Duodenal mucosa (tissue), 2 donors: ENCODE results near the gene GKN1.

Experiments used
- H3K27ac ChIP-seq: one replicate; pipeline ENCODE4 v1.7.0; 2013; ENCODE audit warnings: low read depth, low read length
- H3K27me3 ChIP-seq, 2 donors: one replicate each; pipeline ENCODE4 v1.7.0; 2013; ENCODE audit warnings: low read length in 2 of 2, control low read depth in 1 of 2; ENCODE audit not compliant: insufficient read depth in 2 of 2, control insufficient read depth in 1 of 2
- H3K36me3 ChIP-seq, 2 donors: one replicate each; pipeline ENCODE4 v1.7.0; 2013; ENCODE audit warnings: low read length in 2 of 2, control low read depth in 1 of 2; ENCODE audit not compliant: insufficient read depth in 2 of 2, control insufficient read depth in 1 of 2
- H3K4me1 ChIP-seq, 2 donors: one replicate each; pipeline ENCODE4 v1.7.0; 2013; ENCODE audit warnings: low read length in 2 of 2, control low read depth in 1 of 2; ENCODE audit not compliant: insufficient read depth in 2 of 2, control insufficient read depth in 1 of 2
- H3K4me3 ChIP-seq, 2 donors: one replicate each; pipeline ENCODE4 v1.7.0; 2013; ENCODE audit warnings: low read length in 2 of 2, low read depth in 1 of 2
- H3K9ac ChIP-seq, 2 donors: one replicate each; pipeline ENCODE4 v1.7.0; 2013; ENCODE audit warnings: low read length in 2 of 2, low read depth in 1 of 2
- H3K9me3 ChIP-seq, 2 donors: one replicate each; pipeline ENCODE4 v1.7.0; 2013; ENCODE audit warnings: low read length in 2 of 2, control low read depth in 1 of 2; ENCODE audit not compliant: control insufficient read depth in 1 of 2

Gene GKN1

DNA sequence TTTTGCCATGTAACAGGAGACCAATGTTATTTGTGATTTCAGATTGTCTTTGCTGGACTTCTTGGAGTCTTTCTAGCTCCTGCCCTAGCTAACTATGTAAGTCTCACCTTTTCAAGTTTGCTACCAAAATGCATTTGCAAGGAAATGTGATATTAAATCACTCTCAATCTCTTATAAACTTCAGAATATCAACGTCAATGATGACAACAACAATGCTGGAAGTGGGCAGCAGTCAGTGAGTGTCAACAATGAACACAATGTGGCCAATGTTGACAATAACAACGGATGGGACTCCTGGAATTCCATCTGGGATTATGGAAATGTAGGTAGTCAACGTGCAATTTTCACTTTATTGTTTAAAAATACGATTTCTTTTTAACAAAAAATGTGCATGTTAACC is 3.0 kb downstream of the GKN1 start:
- Histone ChIP-seq H3K4me3 (no peak overlapping the region), H3K9ac (no peak overlapping the region), H3K36me3 (no peaks in the 10 kb centered on the region), H3K27ac (no peak overlapping the region), H3K27me3 (peaks cover 0 to 4% of the 10 kb centered on the region in 2 donors), H3K4me1 (no peaks in the 10 kb centered on the region), H3K9me3 (no peaks in the 10 kb centered on the region)

DNA sequence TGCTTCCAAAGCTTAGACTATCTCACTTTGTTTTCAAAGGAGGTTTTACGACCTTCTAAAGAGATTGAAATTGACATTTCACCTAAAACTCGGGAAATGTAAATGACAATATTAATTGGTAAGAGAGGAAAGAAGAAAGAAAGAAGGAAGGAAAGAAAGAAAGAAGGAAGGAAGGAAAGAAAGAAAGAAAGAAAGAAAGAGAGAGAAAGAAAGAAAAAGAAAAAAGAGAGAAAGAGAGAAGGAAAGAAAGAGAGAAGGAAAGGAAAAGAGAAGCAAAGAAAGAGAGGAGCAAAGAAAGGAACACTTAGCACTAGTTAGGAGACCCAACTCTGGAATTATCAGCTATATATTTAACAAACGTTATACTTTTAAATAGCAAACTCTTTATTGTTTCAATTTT is 3.7 kb downstream of the GKN1 start:
- Histone ChIP-seq H3K36me3 (no peaks in the 10 kb centered on the region), H3K9me3 (no peaks in the 10 kb centered on the region), H3K4me1 (no peaks in the 10 kb centered on the region), H3K4me3 (no peak overlapping the region), H3K27ac (no peak overlapping the region), H3K27me3 (peaks cover 0 to 4% of the 10 kb centered on the region in 2 donors), H3K9ac (no peak overlapping the region)

DNA sequence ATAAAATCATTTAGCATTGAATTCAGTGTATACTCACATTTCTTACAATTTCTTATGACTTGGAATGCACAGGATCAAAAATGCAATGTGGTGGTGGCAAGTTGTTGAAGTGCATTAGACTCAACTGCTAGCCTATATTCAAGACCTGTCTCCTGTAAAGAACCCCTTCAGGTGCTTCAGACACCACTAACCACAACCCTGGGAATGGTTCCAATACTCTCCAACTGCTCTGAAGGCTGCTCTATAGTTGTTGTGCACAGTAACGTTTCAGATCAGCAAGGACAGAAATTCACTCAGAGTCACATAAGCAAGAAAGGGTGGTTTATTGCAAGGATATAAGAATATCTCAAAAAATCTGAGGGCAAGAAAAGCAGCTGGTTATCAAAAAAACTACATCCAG is 6.5 kb downstream of the GKN1 start:
- H3K36me3 ChIP-seq, result no peaks in the 10 kb centered on the region
- H3K27me3 ChIP-seq, result peaks cover 0 to 4% of the 10 kb centered on the region in 2 donors
- no peaks in the 10 kb centered on the region for H3K9me3 ChIP-seq
- H3K4me1 ChIP-seq, result no peaks in the 10 kb centered on the region
- no peak overlapping the region for H3K9ac ChIP-seq
- no peak overlapping the region for H3K27ac ChIP-seq
- H3K4me3 ChIP-seq, result no peak overlapping the region

DNA sequence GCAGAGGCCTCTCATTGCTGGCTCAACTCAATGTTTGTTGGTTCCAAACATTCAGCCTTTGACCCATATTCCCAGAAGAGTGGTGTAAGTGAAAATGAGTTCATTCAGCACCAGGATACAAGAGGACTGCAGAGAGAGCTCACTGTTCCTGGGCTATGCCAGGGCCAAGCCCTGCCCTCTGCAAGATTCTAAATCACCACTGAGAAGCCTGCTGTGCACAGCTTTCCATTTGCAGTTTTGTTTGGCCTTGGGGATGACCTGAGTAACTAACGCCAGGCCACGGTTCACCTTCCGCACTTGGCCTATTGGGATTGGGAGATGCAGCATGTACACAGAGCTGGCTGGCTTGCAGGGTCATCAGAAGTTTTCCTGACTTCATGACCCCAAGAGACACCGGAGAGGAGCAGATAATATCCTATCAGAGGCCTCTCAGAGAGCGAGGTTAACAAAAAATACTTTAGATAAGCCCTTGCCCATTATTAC is 12.6 kb downstream of the GKN1 start:
- H3K9me3 ChIP-seq, result no peaks in the 10 kb centered on the region
- no peak overlapping the region for H3K27ac ChIP-seq
- no peaks in the 10 kb centered on the region for H3K27me3 ChIP-seq
- H3K36me3 ChIP-seq, result no peaks in the 10 kb centered on the region
- no peak overlapping the region for H3K9ac ChIP-seq
- H3K4me1 ChIP-seq, result no peaks in the 10 kb centered on the region
- H3K4me3 ChIP-seq, result no peak overlapping the region

DNA sequence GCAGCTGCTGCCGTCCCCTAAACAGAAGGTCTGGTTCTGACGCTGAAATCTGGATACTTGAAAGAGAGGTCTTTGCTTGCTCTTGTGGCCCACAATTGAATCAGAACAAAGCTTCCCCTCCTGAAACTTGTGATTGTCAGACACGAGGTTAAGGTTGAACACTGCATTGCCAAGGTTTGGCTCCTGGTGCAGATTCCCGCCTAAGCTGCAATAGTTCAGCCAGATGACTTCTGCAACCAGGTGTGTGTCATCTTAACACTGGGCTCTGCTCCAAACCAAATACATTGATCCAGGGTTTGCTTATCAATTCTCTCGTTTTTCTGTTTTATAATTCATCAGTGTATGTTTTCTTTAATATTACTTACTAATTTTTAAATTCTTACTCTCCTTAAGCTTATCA is 14.6 kb downstream of the GKN1 start:
- Histone ChIP-seq H3K27ac (no peak overlapping the region), H3K4me1 (no peaks in the 10 kb centered on the region), H3K27me3 (no peaks in the 10 kb centered on the region), H3K9ac (no peak overlapping the region), H3K36me3 (no peaks in the 10 kb centered on the region), H3K9me3 (no peaks in the 10 kb centered on the region), H3K4me3 (no peak overlapping the region)

DNA sequence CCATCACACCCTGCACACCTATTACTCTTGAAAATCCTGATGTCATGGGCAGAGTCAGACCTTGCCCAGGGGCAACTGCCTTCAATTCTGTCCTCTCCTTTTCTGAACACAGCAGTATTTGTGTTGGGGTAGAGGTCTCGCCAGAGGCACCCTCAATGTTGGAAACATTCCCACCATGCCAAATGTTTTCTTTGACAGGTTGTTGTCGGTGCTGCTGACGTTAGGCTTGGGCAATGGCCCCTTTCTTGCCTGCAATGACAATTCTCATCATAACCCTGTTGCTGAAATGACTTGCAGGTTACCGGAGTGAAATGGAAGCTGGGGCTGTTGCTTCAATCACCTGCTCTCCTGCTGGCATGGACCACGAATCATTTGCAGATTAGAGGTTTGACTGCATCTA is 17.9 kb downstream of the GKN1 start:
- H3K4me3 ChIP-seq, result no peak overlapping the region
- no peak overlapping the region for H3K9ac ChIP-seq
- no peaks in the 10 kb centered on the region for H3K4me1 ChIP-seq
- no peak overlapping the region for H3K27ac ChIP-seq
- no peaks in the 10 kb centered on the region for H3K27me3 ChIP-seq
- H3K36me3 ChIP-seq, result no peaks in the 10 kb centered on the region
- no peaks in the 10 kb centered on the region for H3K9me3 ChIP-seq

DNA sequence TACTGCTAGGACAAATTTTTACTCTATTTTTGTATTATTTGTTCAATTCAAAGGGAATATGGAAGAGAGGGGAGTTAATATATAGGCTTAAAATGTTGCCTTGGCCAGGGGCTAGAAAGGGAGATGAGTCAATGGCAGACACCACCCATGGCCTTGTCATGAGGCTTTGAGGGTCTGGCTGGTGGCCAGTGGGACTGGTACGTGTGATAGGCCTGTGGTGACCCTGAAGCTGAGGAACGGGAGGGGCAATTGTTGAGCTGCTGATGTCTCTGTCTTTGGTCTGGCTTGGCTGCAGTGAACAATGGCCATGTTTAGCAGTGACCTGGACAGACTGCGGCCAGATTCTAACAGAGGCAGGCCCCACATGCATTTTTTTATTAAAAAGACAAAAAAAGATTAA is 18.5 kb downstream of the GKN1 start:
- Histone ChIP-seq H3K36me3 (no peaks in the 10 kb centered on the region), H3K9me3 (no peaks in the 10 kb centered on the region), H3K9ac (no peak overlapping the region), H3K27me3 (no peaks in the 10 kb centered on the region), H3K27ac (no peak overlapping the region), H3K4me1 (no peaks in the 10 kb centered on the region), H3K4me3 (no peak overlapping the region)

DNA sequence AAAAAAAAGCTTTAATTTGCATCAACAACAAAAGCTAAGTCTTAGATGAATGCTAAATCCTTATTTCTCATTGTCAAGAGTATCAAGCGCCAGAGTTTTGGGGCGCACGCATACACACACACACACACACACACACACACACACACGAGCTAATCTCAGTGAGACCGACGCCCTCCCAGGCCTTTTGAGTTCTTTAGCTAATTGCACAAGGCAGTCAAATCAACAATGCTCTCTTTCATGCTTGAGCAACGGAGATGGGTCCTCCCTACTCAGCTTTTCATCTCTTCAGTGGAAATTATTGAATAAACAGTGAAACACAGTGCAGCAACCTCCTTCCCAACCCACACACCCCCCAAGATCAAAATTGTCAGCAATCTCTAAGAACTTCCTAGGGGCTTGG is 19.2 kb downstream of the GKN1 start:
- H3K4me3 ChIP-seq, result no peak overlapping the region
- no peaks in the 10 kb centered on the region for H3K27me3 ChIP-seq
- no peak overlapping the region for H3K9ac ChIP-seq
- H3K4me1 ChIP-seq, result no peaks in the 10 kb centered on the region
- no peak overlapping the region for H3K27ac ChIP-seq
- H3K36me3 ChIP-seq, result no peaks in the 10 kb centered on the region
- no peaks in the 10 kb centered on the region for H3K9me3 ChIP-seq

DNA sequence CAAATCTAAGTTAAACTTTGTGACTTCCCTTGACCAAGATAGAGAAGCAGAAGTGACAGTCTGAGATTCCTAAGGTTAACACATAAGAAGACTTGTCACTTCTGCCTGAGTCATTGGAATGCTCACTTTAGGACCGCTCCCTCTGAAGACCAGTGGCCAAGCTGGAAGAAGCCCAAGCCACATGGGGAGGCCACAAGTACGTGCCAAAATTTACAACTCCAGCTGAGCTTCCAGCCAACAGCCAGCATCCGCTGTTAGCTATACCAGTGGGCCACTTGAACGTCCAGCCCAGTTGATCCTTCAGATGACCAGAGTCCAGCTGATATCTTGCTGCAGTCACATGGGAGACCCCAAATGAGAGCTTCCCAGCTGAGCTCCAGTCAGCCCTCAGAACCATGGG is 20.4 kb downstream of the GKN1 start:
- Histone ChIP-seq H3K27me3 (no peaks in the 10 kb centered on the region), H3K9ac (no peak overlapping the region), H3K36me3 (no peaks in the 10 kb centered on the region), H3K4me3 (no peak overlapping the region), H3K27ac (no peak overlapping the region), H3K4me1 (no peaks in the 10 kb centered on the region), H3K9me3 (no peaks in the 10 kb centered on the region)

DNA sequence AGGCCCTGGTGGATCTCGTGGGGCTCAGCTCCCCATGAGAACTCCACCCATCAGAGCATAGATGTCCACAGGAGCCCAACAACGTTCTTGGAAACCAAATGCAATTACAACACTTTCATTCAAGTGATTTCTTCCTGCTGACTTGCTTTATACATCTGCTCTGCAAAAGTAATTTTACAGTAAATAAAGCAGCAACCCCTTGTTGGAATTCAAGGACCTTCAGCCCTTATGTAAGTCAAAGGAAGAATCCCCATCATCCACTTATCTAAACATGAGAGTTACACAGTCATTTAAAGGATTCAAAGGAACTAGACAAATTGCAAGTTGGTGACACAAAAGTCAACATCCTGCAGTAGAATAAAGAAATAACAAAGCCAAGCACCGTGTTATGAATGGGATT is 21.5 kb downstream of the GKN1 start:
- H3K9me3 ChIP-seq, result no peaks in the 10 kb centered on the region
- H3K4me3 ChIP-seq, result no peak overlapping the region
- no peaks in the 10 kb centered on the region for H3K27me3 ChIP-seq
- H3K9ac ChIP-seq, result no peak overlapping the region
- H3K4me1 ChIP-seq, result no peaks in the 10 kb centered on the region
- H3K36me3 ChIP-seq, result no peaks in the 10 kb centered on the region
- no peak overlapping the region for H3K27ac ChIP-seq

DNA sequence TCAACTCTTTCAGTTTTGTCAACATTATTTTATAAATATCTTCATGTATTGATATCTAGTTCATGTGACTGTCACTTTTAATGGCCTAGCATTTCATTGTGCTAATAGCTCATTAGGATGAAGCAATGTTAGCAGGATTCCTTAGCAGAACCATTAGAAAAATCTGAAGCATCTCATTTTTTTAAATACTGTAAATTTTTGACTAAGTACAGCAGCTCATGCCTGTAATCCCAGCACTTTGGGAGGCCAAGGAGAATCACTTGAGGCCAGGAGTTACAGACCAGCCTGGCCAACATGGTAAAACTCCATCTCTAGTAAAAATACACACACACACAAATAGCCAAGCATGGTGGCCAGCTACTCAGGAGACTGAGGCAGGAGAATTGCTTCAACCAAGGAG is 23.0 kb downstream of the GKN1 start:
- peaks cover 0 to 5% of the 10 kb centered on the region in 2 donors for H3K9me3 ChIP-seq
- H3K4me1 ChIP-seq, result no peaks in the 10 kb centered on the region
- H3K27ac ChIP-seq, result no peak overlapping the region
- H3K4me3 ChIP-seq, result no peak overlapping the region
- no peaks in the 10 kb centered on the region for H3K36me3 ChIP-seq
- no peak overlapping the region for H3K9ac ChIP-seq
- H3K27me3 ChIP-seq, result no peaks in the 10 kb centered on the region
